ENCODE results near the gene DACH1. TPM values are rescaled to one million over a fixed set of nuclear protein-coding genes. Genes with fewer than 3 reads are reported as not detected.

The DACH1 gene
- total RNA-seq, 1 donor from 2014 or later = 8.1 TPM

- intact Hi-C loops (cut with DNase I) = no loop called here
- no peak for ATAC-seq
- no peak for TF ChIP-seq CTCF (IDR thresholded peaks at IDR 0.05)
- Histone ChIP-seq H3K27ac (no peak overlapping the region), H3K27me3 (ENCODE audit: low read depth) (no peaks in the 10 kb centered on the region), H3K36me3 (no peaks in the 10 kb centered on the region), H3K9me3 (no peaks in the 10 kb centered on the region), H3K4me3 (no peak overlapping the region), H3K4me1 (no peaks in the 10 kb centered on the region)
- no peak for DNase-seq
Observed at GRCh38 chr13:71681901-71682613, 184.9 kb downstream of the DACH1 start.

GRCh38 chr13:71677124-71677523 is 189.9 kb downstream of the DACH1 start:
- H3K4me3 ChIP-seq = no peak overlapping the region
- H3K4me1 ChIP-seq = no peaks in the 10 kb centered on the region
- no peak overlapping the region for H3K27ac ChIP-seq
- no peaks in the 10 kb centered on the region for H3K27me3 ChIP-seq (ENCODE audit: low read depth)
- DNase-seq = no peak
- H3K9me3 ChIP-seq = no peaks in the 10 kb centered on the region
- intact Hi-C loops (cut with DNase I) = no loop called here
- H3K36me3 ChIP-seq = no peaks in the 10 kb centered on the region
- no peak for ATAC-seq
- no peak for TF ChIP-seq CTCF (IDR thresholded peaks at IDR 0.05)

- DNase-seq = no peak
Observed at GRCh38 chr13:71672512-71672911, 194.5 kb downstream of the DACH1 start.

GRCh38 chr13:71663431-71663830 is 203.6 kb downstream of the DACH1 start:
- Histone ChIP-seq H3K36me3 (no peaks in the 10 kb centered on the region), H3K4me1 (no peaks in the 10 kb centered on the region), H3K27me3 (ENCODE audit: low read depth) (no peaks in the 10 kb centered on the region), H3K4me3 (no peak overlapping the region), H3K27ac (no peak overlapping the region), H3K9me3 (no peaks in the 10 kb centered on the region)
- intact Hi-C loops (cut with DNase I) = no loop called here
- no peak for ATAC-seq
- no peak for TF ChIP-seq CTCF (IDR thresholded peaks at IDR 0.05)
- DNase-seq = no peak

More at GRCh38 chr13:71672512-71672911, 194.5 kb downstream of the DACH1 start:
- no peak for ATAC-seq
- Histone ChIP-seq H3K4me1 (no peaks in the 10 kb centered on the region), H3K27me3 (ENCODE audit: low read depth) (no peaks in the 10 kb centered on the region), H3K4me3 (no peak overlapping the region), H3K9me3 (no peaks in the 10 kb centered on the region), H3K27ac (no peak overlapping the region), H3K36me3 (no peaks in the 10 kb centered on the region)
- intact Hi-C loops (cut with DNase I) = no loop called here
- TF ChIP-seq CTCF (IDR thresholded peaks at IDR 0.05) = no peak

- Histone ChIP-seq H3K27me3 (ENCODE audit: low read depth) (no peaks in the 10 kb centered on the region), H3K4me3 (no peak overlapping the region), H3K36me3 (no peaks in the 10 kb centered on the region), H3K9me3 (no peaks in the 10 kb centered on the region), H3K4me1 (no peaks in the 10 kb centered on the region), H3K27ac (no peak overlapping the region)
- DNase-seq = no peak
- intact Hi-C loops (cut with DNase I) = no loop called here
- no peak for TF ChIP-seq CTCF (IDR thresholded peaks at IDR 0.05)
- ATAC-seq = no peak
Observed at GRCh38 chr13:71661921-71662320, 205.1 kb downstream of the DACH1 start.
